Small intestine (tissue), 7 donors: ENCODE measurements around the gene DNAJC30. TPM values are rescaled to one million over a fixed set of nuclear protein-coding genes. Genes with fewer than 3 reads are reported as not detected.
A peak's percentile ranks its signal among the peaks of the same experiment; 100 is the strongest.
"Not testable (repeated sequence)": the region's sequence is repeated elsewhere in the genome, so short reads cannot be mapped to it uniquely, and the experiment has no call there.

Source experiments
- DNase-seq, 2 donors: peaks; one replicate each; pipeline versions ENCODE4 v3.0.0 to v3.0.0-alpha.2; 2013
- FAIRE-seq: peaks from 2 replicates; lab custom pipeline; 2012; peaks lifted over from hg19 to GRCh38; lab: Jason Lieb, UNC
- H3K27ac ChIP-seq, 3 donors: one replicate each; pipeline ENCODE4 v1.5.1; 2013; ENCODE audit warnings: low read length in 2 of 3, mild to moderate bottlenecking in 2 of 3, control low read depth in 1 of 3, inconsistent platforms in 1 of 3, low read depth in 1 of 3, moderate library complexity in 1 of 3
- H3K27me3 ChIP-seq, 3 donors: one replicate each; pipeline ENCODE4 v1.6.1; 2013; ENCODE audit warnings: low read length in 3 of 3, inconsistent platforms in 1 of 3; ENCODE audit not compliant: control insufficient read depth in 3 of 3, insufficient read depth in 3 of 3
- H3K36me3 ChIP-seq, 3 donors: one replicate each; pipeline ENCODE4 v1.6.1; 2013; ENCODE audit warnings: low read length in 3 of 3, inconsistent platforms in 1 of 3, low read depth in 1 of 3, mild to moderate bottlenecking in 1 of 3, moderate library complexity in 1 of 3; ENCODE audit not compliant: control insufficient read depth in 3 of 3, insufficient read depth in 2 of 3
- H3K4me1 ChIP-seq, 3 donors: one replicate each; pipeline ENCODE4 v1.6.1; 2013; ENCODE audit warnings: low read length in 2 of 3, inconsistent platforms in 1 of 3, low read depth in 1 of 3, mild to moderate bottlenecking in 1 of 3, moderate library complexity in 1 of 3; ENCODE audit not compliant: control insufficient read depth in 3 of 3, insufficient read depth in 2 of 3
- H3K4me3 ChIP-seq, 3 donors: one replicate each; pipeline ENCODE4 v1.5.1; 2013; ENCODE audit warnings: low read length in 3 of 3, control low read depth in 1 of 3, inconsistent platforms in 1 of 3, low read depth in 1 of 3, mild to moderate bottlenecking in 1 of 3, moderate library complexity in 1 of 3
- H3K9me3 ChIP-seq, 2 donors: one replicate each; pipeline ENCODE4 v1.6.1; 2013; ENCODE audit warnings: low read depth in 1 of 2, low read length in 1 of 2; ENCODE audit not compliant: control insufficient read depth in 2 of 2, insufficient read depth in 1 of 2
- WGBS, 3 donors: extraction: QIAGEN DNeasy Blood & Tissue Kit; methylation state at CpG; one replicate each; pipeline ENCODE4 v1.1.7; 2013; 5-methylcytosine and 5-hydroxymethylcytosine counted together
- polyA plus RNA-seq, 4 donors: library from polyadenylated mRNA; stranded (reverse) in 3 of 4; unstranded in 1 of 4; fragments of 200-250 nt in 3 of 4; fragments of 120-200 nt in 1 of 4; gene quantifications; one replicate each; pipeline versions ENCODE4 v1.2.1 to v1.2.3, GENCODE V29; 2013
- donor health status: healthy with polysubstance abuse.
- donor health status: control.
- donor health status: control.
- donor health status: Bipolar disorder and iron deficiency.
- donor health status: healthy.

DNAJC30 gene
- polyA plus RNA-seq, 4 donors = 6.0 to 10.4 (median 7.8) TPM

DNA sequence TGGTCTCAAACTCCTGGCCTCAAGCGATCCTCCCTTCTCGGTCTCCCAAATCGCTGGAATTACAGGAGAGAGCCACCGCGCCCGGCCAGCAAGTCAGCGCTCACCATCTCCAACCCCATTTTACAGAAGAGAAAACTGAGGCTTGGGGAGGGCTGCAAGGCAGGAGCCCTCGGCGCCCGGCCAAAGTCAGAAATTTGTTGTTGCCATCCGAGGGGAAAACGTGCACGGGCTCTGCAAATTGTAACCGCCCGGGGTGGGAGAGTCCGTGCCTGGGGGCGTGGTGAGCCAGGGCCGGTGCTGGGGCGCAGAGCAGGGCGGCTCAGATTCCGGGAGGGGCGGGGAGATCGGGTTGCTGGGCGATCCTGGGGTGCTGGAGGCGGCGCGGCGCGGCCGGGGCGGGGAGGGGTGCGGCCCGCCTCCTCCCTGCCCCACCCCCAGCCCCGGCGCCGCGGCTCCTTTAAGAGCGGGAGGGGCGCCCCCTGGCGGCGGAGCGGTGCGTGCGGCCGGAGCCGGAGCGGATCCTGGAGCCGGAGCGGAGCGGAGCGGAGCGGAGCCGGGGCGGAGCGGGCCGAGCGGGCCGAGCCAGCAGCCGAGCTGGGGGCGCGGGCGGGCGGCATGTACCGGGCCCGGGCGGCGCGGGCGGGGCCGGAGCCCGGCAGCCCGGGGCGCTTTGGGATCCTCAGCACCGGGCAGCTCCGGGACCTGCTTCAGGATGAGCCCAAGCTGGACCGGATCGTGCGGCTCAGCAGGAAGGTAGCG, 15.7 kb downstream of the DNAJC30 start, which contains the start of gene VPS37D:
TSS of gene VPS37D (plus strand) at position 488 of the 759 bp plus-strand sequence. CDS start at position 616, 128 bp downstream.
- peaks cover 0 to 2% (median 0%) of the 10 kb centered on the region in 3 donors for H3K27me3 ChIP-seq
- H3K27ac ChIP-seq = no peak within 1 kb of the TSS
- no peak for FAIRE-seq
- peaks cover 0 to 14% (median 0%) of the 10 kb centered on the region in 3 donors for H3K36me3 ChIP-seq
- peak; percentile 94 to 97 for DNase-seq
- H3K4me1 ChIP-seq = peaks cover 0 to 20% (median 9%) of the 10 kb centered on the region in 3 donors
- WGBS, 3 donors = 2 to 5% (median 3%) methylated on average over 25 to 79 of the region's 79 CpGs
- H3K4me3 ChIP-seq = peak within 1 kb of the TSS; percentile 63 to 82 (median 78)
- H3K9me3 ChIP-seq = peaks cover 0 to 5% of the 10 kb centered on the region in 2 donors

DNA sequence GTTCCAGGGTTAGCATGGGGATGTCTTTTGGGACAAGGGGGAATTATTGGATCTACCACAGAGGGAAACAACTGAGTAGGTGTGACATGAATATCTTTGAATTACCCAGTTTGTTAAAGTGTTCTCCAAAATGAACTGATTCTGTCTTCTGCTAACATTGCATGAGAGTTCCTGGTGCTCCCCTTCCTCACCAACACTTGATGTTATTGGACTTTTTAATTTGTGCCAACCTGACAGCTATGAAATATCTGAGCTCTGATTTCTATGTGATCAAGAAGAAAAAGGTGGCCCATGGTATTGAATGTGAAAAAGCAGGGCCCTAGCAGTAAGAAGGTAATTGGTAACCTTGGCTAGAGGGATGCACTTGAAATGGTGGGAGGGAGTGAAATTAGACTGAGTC, 20.2 kb downstream of the DNAJC30 start:
- Histone ChIP-seq H3K9me3 (peaks cover 0 to 5% of the 10 kb centered on the region in 2 donors), H3K27ac (no peak overlapping the region), H3K27me3 (peaks cover 0 to 5% (median 0%) of the 10 kb centered on the region in 3 donors), H3K36me3 (no peaks in the 10 kb centered on the region), H3K4me3 (no peak overlapping the region), H3K4me1 (peaks cover 0 to 10% (median 4%) of the 10 kb centered on the region in 3 donors)
- DNase-seq = no peak
- FAIRE-seq = no peak

DNA sequence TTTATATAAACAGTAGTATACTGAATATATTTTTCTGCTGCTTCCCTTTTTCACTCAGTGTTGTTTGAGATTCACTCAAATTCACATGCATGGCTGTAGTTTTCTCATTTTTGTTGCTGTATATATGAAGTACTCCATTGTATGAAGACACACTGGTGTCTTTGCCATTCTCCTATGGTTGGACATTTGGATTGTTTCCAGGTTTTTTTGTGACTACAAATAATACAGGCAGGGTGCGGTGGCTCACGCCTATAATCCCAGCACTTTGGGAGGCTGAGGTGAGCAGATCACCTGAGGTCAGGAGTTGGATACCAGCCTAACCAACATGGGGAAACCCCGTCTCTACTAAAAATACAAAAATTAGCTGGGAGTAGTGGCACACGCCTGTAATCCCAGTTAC, 22.7 kb downstream of the DNAJC30 start:
- FAIRE-seq, DNase-seq, H3K36me3 ChIP-seq, H3K27ac ChIP-seq, H3K9me3 ChIP-seq, H3K4me3 ChIP-seq, H3K27me3 ChIP-seq, H3K4me1 ChIP-seq: not testable (repeated sequence)
- WGBS, 3 donors = 9 to 51% (median 35%) methylated on average over 4 of the region's 4 CpGs

DNA sequence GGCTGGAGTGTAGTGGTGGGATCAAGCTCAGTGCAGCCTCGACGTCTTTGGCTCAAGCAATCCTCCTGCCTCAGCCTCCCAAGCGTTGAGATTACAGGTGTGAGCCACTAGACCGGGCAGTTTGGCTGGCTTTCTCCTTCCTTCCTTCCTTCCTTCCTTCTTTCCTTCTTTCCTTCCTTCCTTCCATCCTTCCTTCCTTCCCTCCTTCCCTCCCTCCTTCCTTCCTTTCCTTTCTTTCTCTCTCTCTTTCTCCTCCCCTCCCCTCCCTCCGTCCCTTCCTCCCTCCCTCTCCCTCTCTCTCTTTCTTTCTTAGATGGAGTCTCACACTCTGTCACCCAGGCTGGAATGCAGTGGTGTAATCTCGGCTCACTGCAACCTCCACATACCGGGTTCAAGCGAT, 23.3 kb downstream of the DNAJC30 start:
- Histone ChIP-seq H3K27ac (no peak overlapping the region), H3K27me3 (peaks cover 0 to 5% (median 0%) of the 10 kb centered on the region in 3 donors), H3K4me3 (no peak overlapping the region), H3K36me3 (no peaks in the 10 kb centered on the region), H3K9me3 (peaks cover 0 to 5% of the 10 kb centered on the region in 2 donors), H3K4me1 (no peaks in the 10 kb centered on the region)
- no peak for FAIRE-seq
- 53 to 66% (median 56%) methylated on average over 8 of the region's 8 CpGs for WGBS, 3 donors
- no peak for DNase-seq

DNA sequence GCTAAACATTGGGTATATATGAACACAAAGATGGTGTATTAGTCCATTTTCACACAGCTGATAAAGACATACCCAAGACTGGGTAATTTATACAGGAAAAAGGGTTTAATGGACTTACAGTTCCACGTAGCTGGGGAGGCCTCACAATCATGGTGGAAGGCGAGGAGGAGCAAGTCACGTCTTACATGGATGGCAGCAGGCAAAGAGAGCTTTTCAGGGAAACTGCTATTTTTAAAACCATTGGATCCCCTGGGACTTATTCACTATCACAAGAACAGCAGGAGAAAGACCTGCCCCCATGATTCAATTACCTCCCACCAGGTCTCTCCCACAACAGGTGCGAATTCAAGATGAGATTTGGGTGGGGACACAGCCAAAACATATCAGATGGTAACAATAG, 27.9 kb downstream of the DNAJC30 start:
- 83 to 96% (median 93%) methylated on average over 4 of the region's 4 CpGs for WGBS, 3 donors
- FAIRE-seq, DNase-seq: not testable (repeated sequence)

DNA sequence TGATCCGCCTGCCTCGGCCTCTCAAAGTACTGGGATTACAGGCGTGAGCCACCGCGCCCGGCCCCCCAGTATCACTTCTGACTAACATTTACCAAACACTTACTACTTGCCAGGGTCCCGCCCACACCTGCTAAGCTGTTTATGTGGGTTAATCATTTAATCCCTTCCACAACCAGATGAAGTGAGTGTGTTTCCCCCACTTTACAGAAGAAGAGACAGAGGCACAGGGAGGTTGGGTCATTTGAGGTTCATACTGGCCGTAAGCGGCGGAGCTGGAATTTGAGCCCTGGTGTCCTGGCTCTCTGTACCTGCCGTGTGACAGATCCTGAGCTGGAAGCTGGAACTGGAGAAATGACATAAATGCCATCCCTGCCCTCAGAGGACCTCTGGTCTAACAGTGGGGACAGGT, 30.7 kb downstream of the DNAJC30 start:
- peak; percentile 60 to 71 for DNase-seq
- 27 to 52% (median 50%) methylated on average over 11 of the region's 11 CpGs for WGBS, 3 donors

More for the DNA sequence above, 27.9 kb downstream of the DNAJC30 start:
- H3K27me3 ChIP-seq, H3K4me3 ChIP-seq, H3K36me3 ChIP-seq, H3K9me3 ChIP-seq, H3K27ac ChIP-seq, H3K4me1 ChIP-seq: not testable (repeated sequence)

DNA sequence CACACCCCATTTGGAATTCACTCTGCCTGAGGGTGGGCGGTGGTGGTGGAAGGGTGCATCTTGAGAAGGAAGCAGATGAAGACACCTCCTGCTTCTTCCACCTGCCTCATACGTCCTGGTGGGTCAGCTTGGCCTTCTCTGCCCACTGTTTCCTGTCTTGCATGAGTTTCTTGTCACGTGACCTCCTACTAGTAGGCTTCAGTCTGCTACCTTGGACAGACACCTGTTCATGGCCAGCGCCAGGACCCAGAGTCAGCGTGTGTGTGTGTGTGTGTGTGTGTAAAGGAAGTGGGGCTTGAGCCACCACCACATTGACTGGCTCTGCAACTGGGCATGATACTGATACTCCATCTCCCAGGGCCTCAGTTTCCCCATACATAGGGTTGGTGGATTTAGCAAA, 32.7 kb downstream of the DNAJC30 start:
- no peak for DNase-seq
- peaks cover 0 to 9% (median 7%) of the 10 kb centered on the region in 3 donors for H3K27me3 ChIP-seq
- H3K36me3 ChIP-seq = peaks cover 0 to 2% (median 0%) of the 10 kb centered on the region in 3 donors
- no peak for FAIRE-seq
- no peaks in the 10 kb centered on the region for H3K9me3 ChIP-seq
- 66 to 74% (median 66%) methylated on average over 5 of the region's 5 CpGs for WGBS, 3 donors
- peaks cover 0 to 22% (median 3%) of the 10 kb centered on the region in 3 donors for H3K4me1 ChIP-seq
- H3K4me3 ChIP-seq = no peak overlapping the region
- H3K27ac ChIP-seq = no peak overlapping the region

More for the DNA sequence above, 30.7 kb downstream of the DNAJC30 start:
- FAIRE-seq = no peak
- H3K4me3 ChIP-seq = no peak overlapping the region
- H3K4me1 ChIP-seq = peaks cover 0 to 17% (median 3%) of the 10 kb centered on the region in 3 donors
- no peaks in the 10 kb centered on the region for H3K36me3 ChIP-seq
- no peak overlapping the region for H3K27ac ChIP-seq
- no peaks in the 10 kb centered on the region for H3K9me3 ChIP-seq
- peaks cover 0 to 4% (median 3%) of the 10 kb centered on the region in 3 donors for H3K27me3 ChIP-seq

DNA sequence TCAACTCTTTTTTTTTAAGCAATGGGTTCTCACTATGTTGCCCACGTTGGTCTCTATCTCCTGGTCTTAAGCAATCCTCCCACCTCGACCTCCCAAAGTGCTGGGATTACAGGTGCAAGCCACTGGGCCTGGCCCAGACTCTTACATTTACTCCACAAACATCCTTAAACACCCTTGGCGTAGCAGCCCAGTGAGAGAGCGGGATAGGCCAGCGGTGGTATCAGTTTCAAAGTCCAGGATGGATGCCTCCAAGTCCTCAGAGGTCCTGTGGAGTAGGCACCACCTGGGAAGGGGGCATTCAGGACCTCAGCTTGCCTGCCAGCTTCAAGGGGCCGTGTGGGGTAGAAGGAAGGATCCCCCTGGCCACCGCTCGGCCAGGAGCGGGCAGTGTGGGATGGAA, 33.7 kb downstream of the DNAJC30 start:
- WGBS, 3 donors = 33 to 41% (median 33%) methylated on average over 9 of the region's 9 CpGs
- Histone ChIP-seq H3K36me3 (peaks cover 0 to 4% (median 0%) of the 10 kb centered on the region in 3 donors), H3K4me3 (no peak overlapping the region), H3K27ac (no peak overlapping the region), H3K27me3 (peaks cover 0 to 9% (median 7%) of the 10 kb centered on the region in 3 donors), H3K9me3 (no peaks in the 10 kb centered on the region), H3K4me1 (peaks cover 0 to 23% (median 3%) of the 10 kb centered on the region in 3 donors)
- FAIRE-seq (no peak), DNase-seq (peak; percentile 51 to 63)
